Mammary epithelial cell (primary cell): ENCODE measurements around the gene AGXT.

Experiments
- CTCF ChIP-seq, 2 donors: IDR thresholded peaks in 1 of 2; conservative IDR thresholded peaks in 1 of 2; 2 replicates each; pipeline ENCODE4 v1.5.1; 2011 to 2012; ENCODE audit warnings: inconsistent platforms in 2 of 2, low read length in 2 of 2, mild to moderate bottlenecking in 2 of 2, control low read depth in 1 of 2, low read depth in 1 of 2; ENCODE audit not compliant: insufficient read depth in 1 of 2; ENCODE audit errors: extremely low read depth in 1 of 2
- EZH2 ChIP-seq: IDR thresholded peaks from 2 replicates; pipeline ENCODE4 v1.6.1; 2012; ENCODE audit warnings: low read length, inconsistent platforms, borderline replicate concordance

GRCh38 chr2:240918258-240919091 lies 49.9 kb downstream of the AGXT start:
- TF ChIP-seq CTCF (conservative IDR thresholded peaks at IDR 0.05 in 1 of 2, IDR thresholded peaks at IDR 0.05 in 1 of 2; ENCODE audit: extremely low read depth in 1 of 2, insufficient read depth in 1 of 2, low read depth in 1 of 2, low read length in 2 of 2) (no peak), EZH2 (no peak)
